Liver (tissue), 9 donors: ENCODE data around the gene LGALS4. TPM values are rescaled to one million over a fixed set of nuclear protein-coding genes. Genes with fewer than 3 reads are reported as not detected.

Experiments used
- DNase-seq: peaks from one replicate; pipeline ENCODE4 v3.0.0-alpha.2; 2017; ENCODE audit warnings: low spot score
- H3K27ac ChIP-seq, 2 donors: one replicate each; pipeline ENCODE4 v1.7.0; 2013; ENCODE audit warnings: inconsistent platforms in 2 of 2, low read length in 2 of 2, control low read depth in 1 of 2, low read depth in 1 of 2, mild to moderate bottlenecking in 1 of 2
- H3K27me3 ChIP-seq, 4 donors: one replicate each; pipeline versions ENCODE4 v1.6.1 to v1.7.0; 2013; ENCODE audit warnings: low read length in 3 of 4, inconsistent platforms in 1 of 4, mild to moderate bottlenecking in 1 of 4, moderate library complexity in 1 of 4; ENCODE audit not compliant: control insufficient read depth in 4 of 4, insufficient read depth in 4 of 4
- H3K36me3 ChIP-seq, 4 donors: one replicate each; pipeline versions ENCODE4 v1.6.1 to v1.7.0; 2013; ENCODE audit warnings: low read length in 3 of 4, mild to moderate bottlenecking in 3 of 4, low read depth in 1 of 4, moderate library complexity in 1 of 4; ENCODE audit not compliant: control insufficient read depth in 4 of 4, insufficient read depth in 3 of 4
- H3K4me1 ChIP-seq, 4 donors: one replicate each; pipeline versions ENCODE4 v1.6.1 to v1.7.0; 2013; ENCODE audit warnings: low read length in 3 of 4, mild to moderate bottlenecking in 3 of 4, moderate library complexity in 1 of 4; ENCODE audit not compliant: control insufficient read depth in 4 of 4, insufficient read depth in 4 of 4
- H3K4me3 ChIP-seq, 3 donors: one replicate each; pipeline versions ENCODE4 v1.6.1 to v1.7.0; 2013; ENCODE audit warnings: low read length in 3 of 3, control low read depth in 1 of 3, low read depth in 1 of 3, mild to moderate bottlenecking in 1 of 3
- H3K9ac ChIP-seq, 2 donors: one replicate each; pipeline ENCODE4 v1.7.0; 2013; ENCODE audit warnings: low read length in 2 of 2, mild to moderate bottlenecking in 2 of 2, moderate library complexity in 2 of 2, control low read depth in 1 of 2, low read depth in 1 of 2
- H3K9me3 ChIP-seq, 4 donors: one replicate each; pipeline versions ENCODE4 v1.6.1 to v1.7.0; 2013; ENCODE audit warnings: low read length in 3 of 4; ENCODE audit not compliant: control insufficient read depth in 4 of 4
- ATF3 ChIP-seq: IDR thresholded peaks from 2 replicates; pipeline ENCODE4 v1.6.1; 2016; ENCODE audit warnings: antibody characterized with exemption
- CTCF ChIP-seq: fragments of 150-350 bp; IDR thresholded peaks from 2 replicates; pipeline ENCODE4 v1.5.1; 2017; ENCODE audit warnings: improper control_type of control experiment, low read depth, low read length; ENCODE audit not compliant: missing input control
- EGR1 ChIP-seq, 2 donors: IDR thresholded peaks; 2 replicates each; pipeline ENCODE4 v1.6.1; 2016 to 2018; ENCODE audit warnings: antibody characterized with exemption in 2 of 2, low read depth in 2 of 2
- FOXA2 ChIP-seq: IDR thresholded peaks from 2 replicates; pipeline ENCODE4 v1.6.1; 2016; ENCODE audit warnings: antibody characterized with exemption
- GABPA ChIP-seq, 2 donors: IDR thresholded peaks in 1 of 2; conservative IDR thresholded peaks in 1 of 2; 2 replicates each; pipeline ENCODE4 v1.6.1; 2016; ENCODE audit warnings: antibody characterized with exemption in 2 of 2, mild to moderate bottlenecking in 1 of 2, moderate library complexity in 1 of 2
- HNF4A ChIP-seq, 2 donors: conservative IDR thresholded peaks; 2 replicates each; pipeline ENCODE4 v1.6.1; 2016; ENCODE audit warnings: antibody characterized with exemption in 2 of 2, mild to moderate bottlenecking in 2 of 2
- HNF4G ChIP-seq: IDR thresholded peaks from 2 replicates; pipeline ENCODE4 v1.6.1; 2016; ENCODE audit warnings: antibody characterized with exemption
- JUND ChIP-seq, 2 donors: IDR thresholded peaks; 2 replicates each; pipeline ENCODE4 v1.6.1; 2016; ENCODE audit warnings: antibody characterized with exemption in 2 of 2
- MAX ChIP-seq: IDR thresholded peaks from 2 replicates; pipeline ENCODE4 v1.6.1; 2016; ENCODE audit warnings: antibody characterized with exemption
- NR2F2 ChIP-seq: IDR thresholded peaks from 2 replicates; pipeline ENCODE4 v1.6.1; 2016; ENCODE audit warnings: antibody characterized with exemption
- RAD21 ChIP-seq, 2 donors: IDR thresholded peaks; 2 replicates each; pipeline ENCODE4 v1.6.1; 2016; ENCODE audit warnings: antibody characterized with exemption in 2 of 2, mild to moderate bottlenecking in 2 of 2
- REST ChIP-seq: IDR thresholded peaks from 2 replicates; pipeline ENCODE4 v1.6.1; 2016; ENCODE audit warnings: antibody characterized with exemption, mild to moderate bottlenecking
- RXRA ChIP-seq, 2 donors: IDR thresholded peaks; 2 replicates each; pipeline ENCODE4 v1.6.1; 2017 to 2018; ENCODE audit warnings: antibody characterized with exemption in 2 of 2, mild to moderate bottlenecking in 1 of 2
- TAF1 ChIP-seq: conservative IDR thresholded peaks from 2 replicates; pipeline ENCODE4 v1.6.1; 2016; ENCODE audit warnings: antibody characterized with exemption, mild to moderate bottlenecking
- YY1 ChIP-seq: IDR thresholded peaks from 2 replicates; pipeline ENCODE4 v1.6.1; 2016; ENCODE audit warnings: antibody characterized with exemption, mild to moderate bottlenecking
- ZBTB33 ChIP-seq: IDR thresholded peaks from 2 replicates; pipeline ENCODE4 v1.6.1; 2016; ENCODE audit warnings: antibody characterized with exemption
- WGBS: extraction: QIAGEN DNeasy Blood & Tissue Kit; methylation state at CpG from one replicate; pipeline ENCODE4 v1.1.7; 2013; 5-methylcytosine and 5-hydroxymethylcytosine counted together
- polyA plus RNA-seq, 2 donors: library from polyadenylated mRNA; stranded (reverse) in 1 of 2; unstranded in 1 of 2; fragments of 200-250 nt in 1 of 2; fragments of >200 nt in 1 of 2; fragmentation: Nextera tagmentation in 1 of 2; extraction: Ambion mirVana in 1 of 2; gene quantifications; one replicate each; pipeline versions ENCODE4 v1.2.1 to v1.2.3, GENCODE V29; 2013 to 2015
- total RNA-seq, 2 donors: library from RNA; depleted of rRNA; stranded (reverse); fragments of >200 nt; gene quantifications; one replicate each; pipeline ENCODE4 v1.2.3, GENCODE V29; 2014
- donor health status: healthy.
- donor health status: healthy.
- donor health status: healthy.
- donor health status: healthy.
- donor health status: healthy.

The LGALS4 gene
- total and polyA plus RNA-seq, 4 donors = 0.42 to 40.6 (median 12.1) TPM

GRCh38 chr19:38800577-38801347 is 12.0 kb downstream of the LGALS4 start:
- no peak overlapping the region for H3K4me3 ChIP-seq
- H3K9ac ChIP-seq = no peak overlapping the region
- H3K4me1 ChIP-seq = no peaks in the 10 kb centered on the region
- H3K27me3 ChIP-seq = no peaks in the 10 kb centered on the region
- TF ChIP-seq EGR1 (IDR thresholded peaks at IDR 0.05; ENCODE audit: low read depth in 2 of 2) (no peak), GABPA (IDR thresholded peaks at IDR 0.05 in 1 of 2, conservative IDR thresholded peaks at IDR 0.05 in 1 of 2) (no peak), NR2F2 (no peak), RXRA (IDR thresholded peaks at IDR 0.05) (no peak), REST (no peak), FOXA2 (no peak), YY1 (no peak), ATF3 (no peak), MAX (no peak), TAF1 (no peak), JUND (IDR thresholded peaks at IDR 0.05) (no peak)
- H3K27ac ChIP-seq = no peak overlapping the region
- H3K9me3 ChIP-seq = no peaks in the 10 kb centered on the region
- peaks cover 3 to 15% (median 10%) of the 10 kb centered on the region in 4 donors for H3K36me3 ChIP-seq
- no peak for DNase-seq
- 93% methylated on average over 5 of the region's 5 CpGs for WGBS

- DNase-seq = no peak
- TF ChIP-seq NR2F2 (no peak), FOXA2 (no peak), HNF4A (conservative IDR thresholded peaks at IDR 0.05) (no peak), MAX (no peak), ZBTB33 (no peak), CTCF (no peak), HNF4G (no peak), RAD21 (IDR thresholded peaks at IDR 0.05) (no peak), RXRA (IDR thresholded peaks at IDR 0.05) (no peak), JUND (IDR thresholded peaks at IDR 0.05) (no peak), EGR1 (IDR thresholded peaks at IDR 0.05; ENCODE audit: low read depth in 2 of 2) (no peak), REST (no peak)
- H3K4me3 ChIP-seq = no peak overlapping the region
- H3K36me3 ChIP-seq = peaks cover 3 to 15% (median 10%) of the 10 kb centered on the region in 4 donors
- no peaks in the 10 kb centered on the region for H3K27me3 ChIP-seq
- H3K9ac ChIP-seq = no peak overlapping the region
- H3K4me1 ChIP-seq = no peaks in the 10 kb centered on the region
- H3K9me3 ChIP-seq = no peaks in the 10 kb centered on the region
- no peak overlapping the region for H3K27ac ChIP-seq
- WGBS = 91% methylated on average over 10 of the region's 10 CpGs
Observed at GRCh38 chr19:38799104-38799503, 13.6 kb downstream of the LGALS4 start.
